HG02938 (cell line): ENCODE results near the gene BCAN.

Experiments
- ATAC-seq: cut with Tn5 transposase; IDR thresholded peaks from one replicate; pipeline ENCODE4 v1.9.1; 2021; ENCODE audit warnings: mild to moderate bottlenecking, moderate library complexity; ENCODE audit not compliant: unreplicated experiment

The BCAN gene

DNA sequence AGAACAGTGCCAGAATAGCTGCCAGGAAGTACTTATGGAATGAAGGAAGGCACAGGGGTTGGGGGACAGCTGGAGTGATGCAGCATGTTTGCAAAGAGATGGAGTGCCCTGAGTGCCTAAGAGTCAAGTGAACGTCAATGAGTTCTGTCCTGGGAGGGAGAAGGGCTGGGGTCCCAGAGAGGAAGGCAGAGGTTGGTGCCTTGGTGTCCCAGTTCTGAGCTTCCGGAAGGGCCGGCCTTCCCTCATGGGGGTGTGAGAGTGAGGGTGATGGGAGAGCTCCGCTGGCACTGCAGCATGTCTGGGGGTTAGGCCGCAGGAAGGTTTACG lies 17.7 kb downstream of the BCAN start:
- no peak for ATAC-seq

DNA sequence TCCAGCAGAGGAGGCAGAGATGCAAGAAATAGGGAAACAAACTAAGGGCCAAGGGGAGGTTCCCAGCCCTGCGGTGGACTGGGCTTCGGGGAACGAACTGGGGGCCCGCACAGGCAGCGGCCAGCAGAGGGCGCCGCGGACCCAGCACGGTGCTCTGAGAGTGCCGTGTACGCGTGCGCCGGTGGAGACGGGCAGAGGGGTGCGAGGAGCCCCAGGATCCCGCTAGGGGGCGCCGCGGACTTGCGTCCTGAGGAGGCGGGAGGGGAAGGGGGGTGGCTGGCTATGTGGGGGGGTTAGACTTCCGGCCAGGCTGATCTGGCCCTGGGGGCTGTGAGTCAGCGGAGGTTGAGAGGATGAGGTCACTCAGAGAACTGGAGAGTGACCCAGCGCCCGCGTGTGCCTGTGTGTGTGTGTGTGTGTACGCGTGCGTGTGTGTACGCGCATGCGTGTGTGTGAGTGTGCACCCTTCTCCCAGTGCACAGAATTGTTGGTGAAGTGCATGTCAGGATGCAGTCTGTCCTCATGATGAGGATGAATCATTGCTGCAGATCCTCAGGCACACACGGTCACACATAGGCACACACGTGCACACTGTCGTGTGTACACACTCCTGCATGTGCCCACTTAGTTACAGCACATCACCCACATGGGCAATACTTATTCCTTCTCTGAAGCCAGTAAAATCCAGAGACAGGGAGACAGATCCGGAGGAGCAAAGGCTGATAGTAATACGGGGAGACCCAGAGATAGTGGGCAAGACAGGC lies 18.3 kb downstream of the BCAN start:
- ATAC-seq, result peak; percentile 44

DNA sequence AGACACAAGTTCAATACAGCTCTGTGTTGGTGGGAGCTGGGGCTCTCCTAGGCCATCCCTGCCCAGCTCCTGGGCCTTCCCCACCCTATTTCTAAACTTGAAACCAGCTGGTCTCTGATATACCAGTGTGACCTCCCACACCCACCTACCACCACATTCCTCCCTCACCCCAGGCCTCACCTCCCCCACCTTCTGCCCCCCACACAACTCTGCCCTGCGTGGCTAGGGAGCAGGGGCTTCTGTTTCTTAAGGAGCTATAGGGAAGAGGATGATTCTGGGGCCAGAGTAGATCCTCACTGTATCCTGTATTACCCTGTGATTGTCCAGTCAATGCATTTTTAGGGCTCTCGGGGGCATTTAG lies 18.8 kb downstream of the BCAN start:
- no peak for ATAC-seq

- ATAC-seq, result no peak
Measured at GRCh38 chr1:156662005-156662799, 20.3 kb downstream of the BCAN start.

DNA sequence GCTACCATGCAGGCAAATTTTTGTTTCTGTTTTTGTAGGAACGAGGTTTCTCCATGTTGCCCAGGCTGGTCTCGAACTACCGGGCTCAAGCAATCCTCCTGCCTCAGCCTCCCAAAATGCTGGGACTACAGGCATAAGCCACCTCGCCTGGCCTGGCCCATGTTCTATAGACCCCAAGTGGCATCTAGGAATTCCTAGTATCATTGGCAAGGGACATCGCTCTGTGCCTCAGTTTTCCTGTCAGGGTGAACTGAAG lies 20.8 kb downstream of the BCAN start:
- no peak for ATAC-seq

- ATAC-seq, result no peak
Measured at GRCh38 chr1:156663178-156663577, 21.3 kb downstream of the BCAN start.

GRCh38 chr1:156664046-156664766 lies 22.3 kb downstream of the BCAN start:
- ATAC-seq, result no peak

DNA sequence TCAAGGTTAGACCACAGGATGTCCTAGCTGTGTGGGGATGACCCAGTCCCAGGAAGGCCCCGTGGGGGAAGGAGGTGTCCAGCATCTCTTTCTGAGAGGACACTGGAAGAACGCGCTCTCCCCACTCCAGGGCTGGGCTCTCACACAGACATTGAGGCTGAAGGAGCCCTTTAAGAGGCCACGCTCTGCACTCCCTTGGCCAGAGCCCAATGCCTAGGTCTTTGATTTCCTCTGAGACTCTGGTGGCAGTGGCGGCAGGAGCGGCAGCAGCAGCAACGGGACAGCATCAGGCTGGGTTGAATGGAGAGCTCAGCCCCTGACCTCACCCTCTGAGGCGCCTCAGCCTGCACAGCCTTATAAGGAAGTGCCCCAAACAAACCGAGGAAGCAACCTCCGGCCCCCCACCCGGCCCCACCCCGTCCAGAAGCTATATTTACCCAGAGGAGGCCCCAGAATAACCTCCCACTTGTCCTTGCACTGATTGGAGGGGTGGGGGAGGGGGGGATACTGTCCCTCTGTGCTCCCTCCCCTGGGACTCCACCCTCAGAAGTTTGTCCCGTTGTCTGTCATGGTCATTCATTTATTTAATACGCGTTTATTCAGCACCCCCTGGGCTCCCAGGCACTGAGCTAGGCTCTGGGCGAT lies 23.0 kb downstream of the BCAN start:
- no peak for ATAC-seq

- ATAC-seq, result no peak
Measured at GRCh38 chr1:156665539-156665938, 23.6 kb downstream of the BCAN start.

GRCh38 chr1:156666862-156667609 lies 25.1 kb downstream of the BCAN start:
- ATAC-seq, result no peak

GRCh38 chr1:156667610-156667967 lies 25.7 kb downstream of the BCAN start:
- no peak for ATAC-seq

GRCh38 chr1:156667968-156668709 lies 26.2 kb downstream of the BCAN start:
- no peak for ATAC-seq

DNA sequence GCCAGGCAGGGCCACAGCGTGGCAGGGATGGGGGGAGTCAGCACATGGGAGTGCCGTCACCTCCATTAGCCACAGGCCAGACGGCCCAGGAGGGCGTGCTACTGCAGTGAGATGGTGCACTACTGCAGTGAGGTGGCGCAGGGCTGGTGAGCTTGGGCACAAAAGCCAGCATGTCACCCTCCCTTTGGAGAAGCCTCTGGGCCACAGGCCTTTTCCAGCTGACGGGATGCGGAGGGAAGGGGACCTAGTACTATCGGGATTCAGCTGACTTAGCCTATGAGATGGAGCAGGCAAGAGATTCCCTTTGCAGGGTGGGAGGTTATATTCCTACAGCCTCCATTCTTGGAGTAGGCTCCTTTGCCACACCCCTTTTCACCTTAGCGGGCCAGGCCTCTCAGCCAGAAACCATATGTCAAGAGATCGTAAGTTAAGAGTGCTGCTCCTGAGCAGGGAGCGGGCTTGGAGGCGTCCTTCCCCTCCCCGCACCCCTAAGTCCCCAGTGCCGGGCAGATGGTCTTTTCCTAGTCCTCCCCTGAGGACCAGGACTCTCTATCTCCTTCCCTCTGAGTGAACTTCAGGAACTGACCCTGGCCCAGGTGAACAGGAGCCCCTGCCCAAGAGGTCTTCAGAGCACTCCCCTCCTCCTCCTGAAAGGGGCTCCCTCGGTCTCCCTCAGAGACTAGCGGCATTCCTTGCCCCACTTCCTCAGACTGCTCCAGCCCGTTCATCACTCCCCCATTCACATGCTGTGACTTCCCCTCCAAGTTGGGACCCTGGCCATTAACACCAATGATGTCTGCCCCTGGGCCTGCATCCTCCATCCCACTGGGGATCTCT lies 27.1 kb downstream of the BCAN start:
- no peak for ATAC-seq

DNA sequence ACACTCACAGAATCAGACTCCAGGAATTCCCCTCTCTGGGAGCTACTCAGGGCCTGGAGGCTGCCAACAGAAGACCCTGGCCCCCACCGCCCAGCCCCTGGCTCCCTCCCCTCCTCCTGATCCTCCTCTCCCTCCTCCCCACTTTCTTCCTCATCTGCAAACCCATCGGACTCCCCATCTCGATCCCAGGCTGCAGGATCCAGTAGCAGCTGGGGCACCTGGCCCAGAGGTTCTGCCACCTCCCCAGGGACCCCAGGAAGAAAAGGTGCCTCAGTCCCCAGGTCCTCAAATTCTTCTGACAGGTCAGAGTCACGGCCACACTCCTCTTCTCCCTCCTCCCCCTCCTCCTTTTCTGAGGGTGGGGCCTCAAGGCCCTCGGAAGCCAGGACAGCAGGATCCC lies 27.9 kb downstream of the BCAN start:
- ATAC-seq, result no peak

GRCh38 chr1:156670359-156670758 lies 28.4 kb downstream of the BCAN start:
- no peak for ATAC-seq

DNA sequence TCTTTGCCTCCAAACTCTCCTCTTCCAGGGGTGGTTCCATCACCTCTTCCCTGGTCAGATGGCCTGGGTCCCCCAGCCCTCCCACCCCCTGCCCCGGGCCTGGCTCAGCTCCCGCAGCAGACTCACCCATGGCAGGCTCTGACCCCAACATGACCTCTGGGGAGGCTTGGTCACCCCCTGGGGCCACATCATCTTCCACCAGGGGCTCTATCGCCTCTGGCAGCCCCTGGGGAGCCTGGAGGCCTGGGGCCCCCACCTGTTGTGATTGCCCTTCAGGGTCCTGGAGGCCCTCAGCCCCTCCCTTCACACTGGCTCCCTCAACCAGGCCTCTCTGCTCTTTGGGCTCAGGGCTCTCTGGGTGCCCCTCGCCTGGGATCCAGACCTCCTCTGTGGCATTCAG lies 28.9 kb downstream of the BCAN start:
- ATAC-seq, result no peak

DNA sequence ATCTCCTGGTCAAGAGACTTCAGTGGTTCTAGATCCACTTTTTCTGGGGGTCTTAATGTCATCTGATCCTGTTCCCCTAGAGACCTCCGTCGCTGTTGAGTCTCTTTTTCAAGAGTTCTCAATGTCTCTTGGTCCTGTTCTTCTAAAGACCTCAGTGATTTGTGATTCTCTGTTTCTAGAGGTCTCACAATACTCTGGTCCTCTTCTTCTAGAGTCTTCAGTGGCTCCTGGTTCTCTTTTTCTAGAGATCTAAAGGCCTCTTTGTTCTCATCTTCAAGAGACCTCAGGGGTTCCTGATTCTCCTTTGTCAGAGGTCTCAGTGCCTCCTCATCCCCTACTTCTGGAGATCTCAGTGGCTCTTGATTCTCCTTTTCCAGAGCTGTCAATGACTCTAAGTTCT lies 29.9 kb downstream of the BCAN start:
- ATAC-seq, result no peak

GRCh38 chr1:156673387-156674121 lies 31.6 kb downstream of the BCAN start:
- no peak for ATAC-seq
